Upper lobe of right lung (tissue), 1 donor: ENCODE data around the gene MMS22L. TPM values are rescaled to one million over a fixed set of nuclear protein-coding genes. Genes with fewer than 3 reads are reported as not detected.
A peak's percentile ranks its signal among the peaks of the same experiment; 100 is the strongest.

Experiments
- ATAC-seq: fragments of 200-7000 bp; cut with Tn5 transposase; one replicate; pipeline ENCODE4 v1.9.1; 2020; ENCODE audit warnings: mild to moderate bottlenecking, moderate library complexity
- DNase-seq: peaks from one replicate; pipeline ENCODE4 v3.0.0-alpha.2; 2020
- H3K27ac ChIP-seq: fragments of 200-600 bp; one replicate; pipeline ENCODE4 v1.8.0; 2022
- H3K27me3 ChIP-seq: fragments of 200-600 bp; one replicate; pipeline ENCODE4 v1.8.0; 2022; ENCODE audit warnings: mild to moderate bottlenecking
- H3K36me3 ChIP-seq: fragments of 200-600 bp; one replicate; pipeline ENCODE4 v1.8.0; 2022
- H3K4me1 ChIP-seq: fragments of 200-600 bp; one replicate; pipeline ENCODE4 v1.8.0; 2022
- H3K4me3 ChIP-seq: fragments of 200-600 bp; one replicate; pipeline ENCODE4 v1.8.0; 2022; ENCODE audit warnings: mild to moderate bottlenecking
- H3K9me3 ChIP-seq: fragments of 200-600 bp; one replicate; pipeline ENCODE4 v1.8.0; 2022
- intact Hi-C: fragments of 100-400 bp; cut with DNase I; formaldehyde crosslinking; loops from one replicate; pipeline ENCODE4 v1.11.0; 2022
- total RNA-seq: library from RNA; stranded (reverse); fragmentation: NEBNext Ultra II Directional; extraction: Animal tissue kit (Norgen Biotek cat#: 25700); gene quantifications from one replicate; pipeline ENCODE4 v1.2.1, GENCODE V29; 2021
- TF ChIP-seq, protein P1 (sequence below): fragments of 200-600 bp; IDR thresholded peaks from one replicate; pipeline ENCODE4 v1.8.0; 2022; ENCODE audit warnings: antibody characterized with exemption
- donor health status: DM: no; HTN: yes; CAD: no; lungs with severe emphysema.

MMS22L gene
- total RNA-seq, 1 donor from 2014 or later = 6.8 TPM

DNA sequence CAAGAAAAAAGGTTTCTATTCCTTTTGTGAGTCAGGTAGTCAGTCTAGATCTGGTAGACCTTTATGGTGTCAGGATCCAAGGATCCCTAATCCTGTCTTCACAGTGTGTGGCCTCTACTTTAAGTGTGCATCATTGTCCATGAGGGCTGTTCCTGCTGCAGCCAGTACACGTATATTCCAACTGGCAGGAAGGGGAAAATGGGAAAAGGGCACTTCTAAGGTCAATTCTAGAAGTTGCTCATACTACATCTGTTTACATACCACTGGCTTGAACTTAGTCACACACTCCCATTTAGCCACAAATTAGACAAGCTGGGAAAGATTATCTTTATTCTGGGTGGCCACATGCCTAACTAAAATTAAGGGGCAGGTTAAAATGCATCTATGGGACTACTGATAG lies 9.7 kb upstream of the MMS22L start:
- intact Hi-C loops = no loop called here

DNA sequence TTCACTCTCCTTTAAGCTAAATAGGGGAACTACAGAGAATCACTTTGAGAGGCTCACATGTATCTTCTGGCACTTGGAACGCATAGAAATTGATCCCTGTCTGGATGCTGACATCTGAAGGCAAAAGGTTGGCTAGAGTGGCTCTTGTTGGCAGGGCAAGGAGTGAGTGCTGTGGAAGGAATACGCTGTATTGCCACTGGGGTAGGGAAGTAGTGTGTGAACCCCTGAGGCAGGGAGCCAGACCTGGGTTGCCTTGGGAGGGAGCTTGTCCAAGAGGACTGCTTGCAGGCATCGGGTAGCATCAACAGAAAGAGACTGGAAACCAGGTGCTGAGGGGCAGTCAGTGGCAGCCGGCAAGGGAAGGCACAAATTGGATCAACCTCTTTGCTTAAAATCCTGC lies 8.9 kb upstream of the MMS22L start:
- DNase-seq = no peak
- Histone ChIP-seq H3K27me3 (peaks cover 4% of the 10 kb centered on the region), H3K4me3 (no peak overlapping the region), H3K36me3 (no peaks in the 10 kb centered on the region), H3K27ac (no peak overlapping the region), H3K9me3 (no peaks in the 10 kb centered on the region), H3K4me1 (no peaks in the 10 kb centered on the region)
- no peak for ATAC-seq
- TF ChIP-seq, protein P1, sequence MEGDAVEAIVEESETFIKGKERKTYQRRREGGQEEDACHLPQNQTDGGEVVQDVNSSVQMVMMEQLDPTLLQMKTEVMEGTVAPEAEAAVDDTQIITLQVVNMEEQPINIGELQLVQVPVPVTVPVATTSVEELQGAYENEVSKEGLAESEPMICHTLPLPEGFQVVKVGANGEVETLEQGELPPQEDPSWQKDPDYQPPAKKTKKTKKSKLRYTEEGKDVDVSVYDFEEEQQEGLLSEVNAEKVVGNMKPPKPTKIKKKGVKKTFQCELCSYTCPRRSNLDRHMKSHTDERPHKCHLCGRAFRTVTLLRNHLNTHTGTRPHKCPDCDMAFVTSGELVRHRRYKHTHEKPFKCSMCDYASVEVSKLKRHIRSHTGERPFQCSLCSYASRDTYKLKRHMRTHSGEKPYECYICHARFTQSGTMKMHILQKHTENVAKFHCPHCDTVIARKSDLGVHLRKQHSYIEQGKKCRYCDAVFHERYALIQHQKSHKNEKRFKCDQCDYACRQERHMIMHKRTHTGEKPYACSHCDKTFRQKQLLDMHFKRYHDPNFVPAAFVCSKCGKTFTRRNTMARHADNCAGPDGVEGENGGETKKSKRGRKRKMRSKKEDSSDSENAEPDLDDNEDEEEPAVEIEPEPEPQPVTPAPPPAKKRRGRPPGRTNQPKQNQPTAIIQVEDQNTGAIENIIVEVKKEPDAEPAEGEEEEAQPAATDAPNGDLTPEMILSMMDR = no peak
- intact Hi-C loops = no loop called here

More for the DNA sequence above, 9.7 kb upstream of the MMS22L start:
- H3K36me3 ChIP-seq = no peaks in the 10 kb centered on the region
- DNase-seq (no peak), ATAC-seq (no peak)
- no peak overlapping the region for H3K4me3 ChIP-seq
- H3K27ac ChIP-seq = no peak overlapping the region
- H3K27me3 ChIP-seq = peaks cover 4% of the 10 kb centered on the region
- TF ChIP-seq, protein P1 = no peak
- no peaks in the 10 kb centered on the region for H3K4me1 ChIP-seq
- no peaks in the 10 kb centered on the region for H3K9me3 ChIP-seq

DNA sequence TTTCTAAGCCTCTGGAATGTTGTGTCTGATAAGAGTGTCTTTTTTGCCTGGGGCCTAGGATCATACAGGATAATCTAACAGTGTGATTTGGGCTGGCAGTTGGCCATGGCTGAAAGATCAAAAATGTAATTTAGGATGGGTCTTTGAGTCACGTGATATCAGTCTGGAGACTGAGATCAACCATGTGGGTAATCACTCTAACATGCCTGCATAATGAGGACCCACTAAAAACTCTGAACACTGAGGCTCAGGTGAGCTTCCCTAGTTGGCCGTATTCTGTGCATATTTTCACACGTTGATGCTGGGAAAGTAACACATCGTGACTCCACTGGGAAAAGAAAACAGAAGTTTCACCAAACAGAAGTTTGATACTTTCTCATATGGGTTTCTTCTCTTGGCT lies 6.3 kb upstream of the MMS22L start:
- H3K27ac ChIP-seq = no peak overlapping the region
- no peaks in the 10 kb centered on the region for H3K4me1 ChIP-seq
- TF ChIP-seq, protein P1 = no peak
- H3K27me3 ChIP-seq = no peaks in the 10 kb centered on the region
- intact Hi-C loops = no loop called here
- no peak for DNase-seq
- ATAC-seq = no peak
- no peaks in the 10 kb centered on the region for H3K36me3 ChIP-seq
- no peak overlapping the region for H3K4me3 ChIP-seq
- H3K9me3 ChIP-seq = no peaks in the 10 kb centered on the region

DNA sequence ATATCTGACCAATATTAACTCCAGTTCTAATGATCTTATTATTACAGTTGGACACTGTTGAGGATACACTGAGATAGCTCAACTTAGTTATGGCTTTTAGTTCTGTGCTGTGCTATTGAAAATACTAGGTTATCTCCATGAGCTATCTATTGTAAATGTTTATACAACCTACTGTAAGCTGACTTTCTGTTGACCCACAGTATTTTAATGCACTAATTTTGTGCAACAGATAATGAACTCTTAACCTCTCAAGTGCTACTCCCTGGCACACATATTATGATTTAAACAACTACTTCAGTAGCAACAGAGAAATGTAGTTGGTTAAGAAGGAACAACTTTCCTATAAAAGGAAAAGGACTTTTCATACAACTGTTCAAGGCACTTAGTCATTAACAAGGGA lies 5.2 kb upstream of the MMS22L start:
- Histone ChIP-seq H3K9me3 (no peaks in the 10 kb centered on the region), H3K4me1 (no peaks in the 10 kb centered on the region), H3K27ac (no peak overlapping the region), H3K36me3 (no peaks in the 10 kb centered on the region), H3K27me3 (no peaks in the 10 kb centered on the region), H3K4me3 (no peak overlapping the region)
- TF ChIP-seq, protein P1 = no peak
- no peak for DNase-seq
- ATAC-seq = no peak
- intact Hi-C loops = no loop called here

DNA sequence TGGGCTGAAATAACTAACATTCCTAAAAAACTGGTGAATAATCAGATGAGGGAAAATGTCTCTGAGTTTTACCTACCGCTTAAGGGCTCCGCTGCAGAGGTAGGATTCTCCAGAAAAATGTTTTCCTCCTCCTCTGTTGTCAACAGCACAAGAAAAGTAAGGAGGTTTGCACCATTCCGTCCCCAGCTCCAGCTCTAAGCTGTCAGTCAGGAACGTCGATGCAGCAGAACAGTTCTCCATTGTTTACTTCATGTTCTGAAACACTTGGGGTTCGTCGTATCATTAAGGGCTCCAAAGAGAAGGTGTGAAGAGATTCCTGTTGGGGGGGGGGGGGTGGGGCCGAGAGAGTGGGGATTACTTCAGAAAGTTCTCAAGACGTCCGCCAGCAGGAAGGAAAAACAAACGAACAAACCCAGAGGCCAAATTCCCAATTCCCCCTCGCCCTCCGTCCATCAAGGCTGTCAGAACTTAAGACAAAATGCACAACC lies 734 bp downstream of the MMS22L start:
- Histone ChIP-seq H3K36me3 (no peaks in the 10 kb centered on the region), H3K4me3 (peak overlapping the region; percentile 96), H3K4me1 (peaks cover 7% of the 10 kb centered on the region), H3K27me3 (no peaks in the 10 kb centered on the region), H3K27ac (peak overlapping the region; percentile 75), H3K9me3 (no peaks in the 10 kb centered on the region)
- ATAC-seq (no peak), DNase-seq (no peak)
- intact Hi-C loops = no loop called here
- TF ChIP-seq, protein P1 = no peak

DNA sequence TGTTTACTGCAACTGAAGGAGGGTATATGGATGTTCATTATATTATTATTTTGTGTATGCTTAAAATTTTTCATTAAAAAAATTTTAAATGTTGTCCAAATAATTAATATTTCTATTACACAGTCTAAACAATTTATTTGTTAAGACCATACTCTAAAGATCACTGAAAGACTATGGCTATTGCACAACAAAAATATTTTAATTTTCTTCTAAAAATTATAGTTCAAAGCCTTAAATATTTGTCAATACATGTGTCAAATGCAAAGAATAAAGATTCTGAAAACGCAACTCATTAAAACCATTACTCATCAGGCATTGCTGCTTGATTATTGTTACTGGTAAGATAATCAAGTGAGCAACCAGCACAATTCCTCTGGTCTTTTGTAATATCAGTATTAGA lies 2.2 kb downstream of the MMS22L start:
- no peak for ATAC-seq

More for the DNA sequence above, 2.2 kb downstream of the MMS22L start:
- Histone ChIP-seq H3K27me3 (no peaks in the 10 kb centered on the region), H3K9me3 (no peaks in the 10 kb centered on the region), H3K4me3 (no peak overlapping the region), H3K4me1 (peaks cover 7% of the 10 kb centered on the region), H3K27ac (no peak overlapping the region), H3K36me3 (peaks cover under 1% of the 10 kb centered on the region)
- intact Hi-C loops = no loop called here
- DNase-seq = no peak
- TF ChIP-seq, protein P1 = no peak
